Suppressor macrophage treated with lipopolysaccharide for 1 hour (primary cell): ENCODE data around the gene ANHX.
"Not testable (repeated sequence)": the region's sequence is repeated elsewhere in the genome, so short reads cannot be mapped to it uniquely, and the experiment has no call there.

Source experiments
- DNase-seq, 3 donors: peaks; one replicate each; pipeline ENCODE4 v3.0.0-alpha.2; 2020 to 2022

ANHX gene

GRCh38 chr12:133235401-133236112, at the start of gene ANHX:
ANHX (minus strand) TSS chr12:133235877; CDS start chr12:133234356, 1,521 bp downstream.
- DNase-seq = no peak

GRCh38 chr12:133264668-133265067, 29.0 kb upstream of the ANHX start:
- not testable (repeated sequence) for DNase-seq

GRCh38 chr12:133264173-133264572, 28.5 kb upstream of the ANHX start:
- DNase-seq = no peak

GRCh38 chr12:133256321-133256720, 20.6 kb upstream of the ANHX start:
- no peak for DNase-seq

- DNase-seq = not testable (repeated sequence)
Observed at GRCh38 chr12:133255833-133256232, 20.2 kb upstream of the ANHX start.

- no peak for DNase-seq
Observed at GRCh38 chr12:133251732-133252131, 16.1 kb upstream of the ANHX start.

GRCh38 chr12:133236556-133236955, 879 bp upstream of the ANHX start:
- no peak for DNase-seq

GRCh38 chr12:133236144-133236543, 467 bp upstream of the ANHX start:
- DNase-seq = no peak

GRCh38 chr12:133234971-133235370, 706 bp downstream of the ANHX start:
- DNase-seq = no peak

GRCh38 chr12:133233993-133234564, 1.6 kb downstream of the ANHX start:
- no peak for DNase-seq

GRCh38 chr12:133233006-133233405, 2.7 kb downstream of the ANHX start:
- DNase-seq = no peak

- no peak for DNase-seq
Observed at GRCh38 chr12:133231001-133231400, 4.7 kb downstream of the ANHX start.

- no peak for DNase-seq
Observed at GRCh38 chr12:133227281-133227852, 8.3 kb downstream of the ANHX start.

GRCh38 chr12:133226690-133227089, 9.0 kb downstream of the ANHX start:
- DNase-seq = no peak

GRCh38 chr12:133225527-133225926, 10.2 kb downstream of the ANHX start:
- DNase-seq = no peak

GRCh38 chr12:133222211-133222610, 13.5 kb downstream of the ANHX start:
- no peak for DNase-seq

- DNase-seq = no peak
Observed at GRCh38 chr12:133221241-133221640, 14.4 kb downstream of the ANHX start.

GRCh38 chr12:133220521-133220920, 15.2 kb downstream of the ANHX start:
- DNase-seq = no peak

- DNase-seq = no peak
Observed at GRCh38 chr12:133217219-133217618, 18.5 kb downstream of the ANHX start.

GRCh38 chr12:133215724-133216123, 20.0 kb downstream of the ANHX start:
- DNase-seq = no peak

- no peak for DNase-seq
Observed at GRCh38 chr12:133206390-133206789, 29.3 kb downstream of the ANHX start.

GRCh38 chr12:133204264-133204603, 31.4 kb downstream of the ANHX start:
- no peak for DNase-seq

GRCh38 chr12:133203344-133204263, 32.1 kb downstream of the ANHX start:
- no peak for DNase-seq
